ENCODE data around the gene NOX3. TPM values are rescaled to one million over a fixed set of nuclear protein-coding genes. Genes with fewer than 3 reads are reported as not detected.

The NOX3 gene
- total RNA-seq, 1 donor, result not detected

DNA sequence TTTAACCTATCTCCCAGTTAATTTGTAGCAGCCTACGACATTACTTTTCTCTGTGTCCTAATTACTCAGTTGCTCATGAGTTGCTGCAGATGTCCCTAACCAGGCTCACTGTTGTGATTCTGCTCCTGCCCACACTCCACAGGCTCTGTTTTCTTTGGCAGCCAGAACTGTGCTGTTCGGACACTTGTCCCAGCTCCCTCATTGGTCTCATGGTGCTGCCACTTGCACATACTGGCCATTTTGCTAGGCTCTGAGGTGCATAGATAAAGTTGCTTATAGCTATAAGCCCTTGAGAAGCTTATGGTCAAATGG lies 55.0 kb downstream of the NOX3 start:
- no peaks in the 10 kb centered on the region for H3K9me3 ChIP-seq (ENCODE audit: low read depth, low read length)
- TF ChIP-seq, protein P1, sequence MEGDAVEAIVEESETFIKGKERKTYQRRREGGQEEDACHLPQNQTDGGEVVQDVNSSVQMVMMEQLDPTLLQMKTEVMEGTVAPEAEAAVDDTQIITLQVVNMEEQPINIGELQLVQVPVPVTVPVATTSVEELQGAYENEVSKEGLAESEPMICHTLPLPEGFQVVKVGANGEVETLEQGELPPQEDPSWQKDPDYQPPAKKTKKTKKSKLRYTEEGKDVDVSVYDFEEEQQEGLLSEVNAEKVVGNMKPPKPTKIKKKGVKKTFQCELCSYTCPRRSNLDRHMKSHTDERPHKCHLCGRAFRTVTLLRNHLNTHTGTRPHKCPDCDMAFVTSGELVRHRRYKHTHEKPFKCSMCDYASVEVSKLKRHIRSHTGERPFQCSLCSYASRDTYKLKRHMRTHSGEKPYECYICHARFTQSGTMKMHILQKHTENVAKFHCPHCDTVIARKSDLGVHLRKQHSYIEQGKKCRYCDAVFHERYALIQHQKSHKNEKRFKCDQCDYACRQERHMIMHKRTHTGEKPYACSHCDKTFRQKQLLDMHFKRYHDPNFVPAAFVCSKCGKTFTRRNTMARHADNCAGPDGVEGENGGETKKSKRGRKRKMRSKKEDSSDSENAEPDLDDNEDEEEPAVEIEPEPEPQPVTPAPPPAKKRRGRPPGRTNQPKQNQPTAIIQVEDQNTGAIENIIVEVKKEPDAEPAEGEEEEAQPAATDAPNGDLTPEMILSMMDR (IDR thresholded peaks at IDR 0.05; ENCODE audit: extremely low read depth, low read depth, low read length), result no peak
- no peak overlapping the region for H3K27ac ChIP-seq (ENCODE audit: low read depth, low read length)
- no peak overlapping the region for H3K4me3 ChIP-seq (ENCODE audit: insufficient read depth, low read length)
- H3K4me1 ChIP-seq (ENCODE audit: insufficient read depth, low read length), result peaks cover 13% of the 10 kb centered on the region
- H4K20me1 ChIP-seq (ENCODE audit: insufficient read depth, low read length), result no peaks in the 10 kb centered on the region
- peak overlapping the region; percentile 39 for H3K4me2 ChIP-seq (ENCODE audit: insufficient read depth, low read length)
- no peak for DNase-seq (ENCODE audit: insufficient read length, low spot score, missing footprints)
- H3K27me3 ChIP-seq (ENCODE audit: insufficient read depth, low read length), result no peaks in the 10 kb centered on the region
- no peaks in the 10 kb centered on the region for H3K79me2 ChIP-seq (ENCODE audit: insufficient read depth, low read length)
- H2AFZ ChIP-seq (ENCODE audit: low read length), result peak overlapping the region; percentile 44
- no peaks in the 10 kb centered on the region for H3K36me3 ChIP-seq (ENCODE audit: insufficient read depth, low read length)

DNA sequence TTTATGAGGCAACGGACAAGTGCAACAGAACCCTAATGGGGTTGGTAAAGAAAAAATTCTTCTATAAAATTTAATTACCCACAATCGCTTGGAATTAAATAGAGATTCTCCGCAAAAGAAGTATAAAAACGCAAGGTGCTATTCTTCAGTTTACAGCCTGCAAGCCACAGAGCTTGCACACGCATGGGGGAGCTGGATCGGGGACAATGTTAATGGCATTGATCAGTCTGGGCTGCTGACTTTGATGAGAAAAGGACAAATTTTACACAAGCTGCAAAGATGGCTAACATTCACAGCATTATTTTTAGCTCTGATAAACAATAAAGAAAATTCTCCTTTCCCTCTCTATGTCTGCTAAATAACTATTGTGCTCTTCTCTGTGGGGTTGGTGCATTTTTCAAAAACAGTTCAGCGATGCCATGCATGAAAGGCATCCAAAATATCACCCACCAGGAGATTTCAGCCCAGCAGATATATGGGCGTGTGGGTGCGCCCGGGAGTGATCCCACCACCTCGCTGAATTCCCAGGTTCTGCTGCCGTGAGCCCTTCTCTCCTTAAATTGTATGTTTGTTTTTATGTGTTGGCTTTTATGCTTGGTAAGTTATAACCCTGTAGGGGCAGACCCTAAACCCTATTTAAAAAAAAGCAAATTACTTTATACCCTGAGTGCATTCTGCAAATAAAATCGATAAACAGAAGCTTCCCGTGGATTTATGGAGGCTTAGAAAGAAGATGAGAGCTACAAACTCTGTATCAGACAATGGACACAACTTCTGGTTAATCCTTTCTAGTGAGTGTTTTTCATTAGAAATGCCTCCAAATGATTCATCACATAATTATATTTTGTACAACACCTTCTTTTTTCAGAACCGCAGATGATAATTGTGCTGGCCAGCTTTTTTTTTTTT lies 55.6 kb downstream of the NOX3 start:
- H3K9me3 ChIP-seq (ENCODE audit: low read depth, low read length), result no peaks in the 10 kb centered on the region
- H2AFZ ChIP-seq (ENCODE audit: low read length), result peak overlapping the region; percentile 44
- TF ChIP-seq, protein P1 (IDR thresholded peaks at IDR 0.05; ENCODE audit: extremely low read depth, low read depth, low read length), result no peak
- no peak for DNase-seq (ENCODE audit: insufficient read length, low spot score, missing footprints)
- H3K27ac ChIP-seq (ENCODE audit: low read depth, low read length), result no peak overlapping the region
- H3K4me2 ChIP-seq (ENCODE audit: insufficient read depth, low read length), result peak overlapping the region; percentile 39
- H3K79me2 ChIP-seq (ENCODE audit: insufficient read depth, low read length), result no peaks in the 10 kb centered on the region
- H4K20me1 ChIP-seq (ENCODE audit: insufficient read depth, low read length), result no peaks in the 10 kb centered on the region
- H3K4me3 ChIP-seq (ENCODE audit: insufficient read depth, low read length), result no peak overlapping the region
- H3K36me3 ChIP-seq (ENCODE audit: insufficient read depth, low read length), result no peaks in the 10 kb centered on the region
- H3K4me1 ChIP-seq (ENCODE audit: insufficient read depth, low read length), result peaks cover 13% of the 10 kb centered on the region
- no peaks in the 10 kb centered on the region for H3K27me3 ChIP-seq (ENCODE audit: insufficient read depth, low read length)

DNA sequence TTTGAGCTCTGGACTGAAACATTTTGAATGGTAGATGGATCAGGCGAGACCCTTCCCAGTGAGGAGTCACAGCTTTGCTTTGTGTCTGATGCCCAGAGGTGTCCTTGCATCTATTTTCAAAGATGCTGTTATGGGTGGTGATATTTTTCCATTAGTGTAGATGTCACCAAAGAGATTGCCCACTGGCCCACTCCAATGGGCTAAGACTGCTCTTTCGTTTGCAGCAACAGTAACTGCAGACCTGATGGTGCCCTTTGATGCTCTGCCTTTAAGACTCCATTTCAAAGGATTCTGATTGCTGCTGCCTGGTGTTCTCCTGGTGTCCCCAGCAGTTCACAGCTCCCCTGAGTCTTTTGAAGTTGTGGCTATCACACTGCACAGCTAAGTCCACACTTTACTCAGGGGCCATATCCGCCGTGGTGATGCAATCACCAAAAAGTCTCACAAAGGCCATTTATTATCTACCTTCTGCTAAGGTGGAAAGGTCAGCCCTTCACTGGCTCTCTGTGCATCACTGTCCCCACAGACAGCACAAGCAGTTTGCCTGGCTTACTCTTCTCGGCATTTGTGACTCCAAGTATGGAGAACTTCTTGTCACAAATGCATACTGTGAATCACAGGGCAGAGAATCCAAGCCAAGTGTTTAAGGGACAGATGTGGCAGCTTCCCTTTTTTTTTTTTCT lies 56.4 kb downstream of the NOX3 start:
- no peaks in the 10 kb centered on the region for H3K9me3 ChIP-seq (ENCODE audit: low read depth, low read length)
- peaks cover 13% of the 10 kb centered on the region for H3K4me1 ChIP-seq (ENCODE audit: insufficient read depth, low read length)
- H3K79me2 ChIP-seq (ENCODE audit: insufficient read depth, low read length), result no peaks in the 10 kb centered on the region
- H3K27me3 ChIP-seq (ENCODE audit: insufficient read depth, low read length), result no peaks in the 10 kb centered on the region
- no peak overlapping the region for H2AFZ ChIP-seq (ENCODE audit: low read length)
- H3K27ac ChIP-seq (ENCODE audit: low read depth, low read length), result no peak overlapping the region
- H4K20me1 ChIP-seq (ENCODE audit: insufficient read depth, low read length), result no peaks in the 10 kb centered on the region
- TF ChIP-seq, protein P1 (IDR thresholded peaks at IDR 0.05; ENCODE audit: extremely low read depth, low read depth, low read length), result no peak
- DNase-seq (ENCODE audit: insufficient read length, low spot score, missing footprints), result no peak
- H3K36me3 ChIP-seq (ENCODE audit: insufficient read depth, low read length), result no peaks in the 10 kb centered on the region
- no peak overlapping the region for H3K4me3 ChIP-seq (ENCODE audit: insufficient read depth, low read length)
- no peak overlapping the region for H3K4me2 ChIP-seq (ENCODE audit: insufficient read depth, low read length)

DNA sequence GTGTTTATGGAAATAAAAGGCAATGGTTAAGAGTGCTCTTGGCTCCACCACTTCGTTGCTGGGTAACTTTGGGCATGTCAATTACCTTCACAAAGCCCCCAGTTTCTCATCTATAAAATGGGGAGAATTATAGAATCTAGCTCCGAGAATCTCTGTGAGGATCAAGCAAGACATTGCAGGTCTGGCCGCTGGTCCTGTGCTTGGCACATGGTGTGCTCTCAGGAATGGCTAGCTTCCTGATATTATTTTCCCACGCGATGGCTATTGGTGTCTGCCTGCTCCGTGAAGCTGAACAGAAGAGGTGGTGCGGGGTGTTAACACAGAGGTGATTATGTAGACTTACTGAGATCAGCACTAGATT lies 57.0 kb downstream of the NOX3 start:
- Histone ChIP-seq H3K9me3 (ENCODE audit: low read depth, low read length) (no peaks in the 10 kb centered on the region), H3K36me3 (ENCODE audit: insufficient read depth, low read length) (no peaks in the 10 kb centered on the region), H4K20me1 (ENCODE audit: insufficient read depth, low read length) (no peaks in the 10 kb centered on the region), H2AFZ (ENCODE audit: low read length) (no peak overlapping the region), H3K27ac (ENCODE audit: low read depth, low read length) (no peak overlapping the region), H3K27me3 (ENCODE audit: insufficient read depth, low read length) (no peaks in the 10 kb centered on the region), H3K79me2 (ENCODE audit: insufficient read depth, low read length) (no peaks in the 10 kb centered on the region), H3K4me2 (ENCODE audit: insufficient read depth, low read length) (no peak overlapping the region), H3K4me3 (ENCODE audit: insufficient read depth, low read length) (no peak overlapping the region), H3K4me1 (ENCODE audit: insufficient read depth, low read length) (peaks cover 13% of the 10 kb centered on the region)
- DNase-seq (ENCODE audit: insufficient read length, low spot score, missing footprints), result no peak
- TF ChIP-seq, protein P1 (IDR thresholded peaks at IDR 0.05; ENCODE audit: extremely low read depth, low read depth, low read length), result no peak
